Erythroblast (primary cell): ENCODE measurements around the gene MAD1L1.

Experiments
- GATA1 ChIP-seq: IDR thresholded peaks from 2 replicates; pipeline ENCODE4 v1.6.1; 2011; ENCODE audit warnings: low read depth, mild to moderate bottlenecking, control low read depth, low read length, moderate library complexity
- POLR2A ChIP-seq: IDR thresholded peaks from 2 replicates; pipeline ENCODE4 v1.6.1; 2011; ENCODE audit warnings: mild to moderate bottlenecking, low read length

DNA sequence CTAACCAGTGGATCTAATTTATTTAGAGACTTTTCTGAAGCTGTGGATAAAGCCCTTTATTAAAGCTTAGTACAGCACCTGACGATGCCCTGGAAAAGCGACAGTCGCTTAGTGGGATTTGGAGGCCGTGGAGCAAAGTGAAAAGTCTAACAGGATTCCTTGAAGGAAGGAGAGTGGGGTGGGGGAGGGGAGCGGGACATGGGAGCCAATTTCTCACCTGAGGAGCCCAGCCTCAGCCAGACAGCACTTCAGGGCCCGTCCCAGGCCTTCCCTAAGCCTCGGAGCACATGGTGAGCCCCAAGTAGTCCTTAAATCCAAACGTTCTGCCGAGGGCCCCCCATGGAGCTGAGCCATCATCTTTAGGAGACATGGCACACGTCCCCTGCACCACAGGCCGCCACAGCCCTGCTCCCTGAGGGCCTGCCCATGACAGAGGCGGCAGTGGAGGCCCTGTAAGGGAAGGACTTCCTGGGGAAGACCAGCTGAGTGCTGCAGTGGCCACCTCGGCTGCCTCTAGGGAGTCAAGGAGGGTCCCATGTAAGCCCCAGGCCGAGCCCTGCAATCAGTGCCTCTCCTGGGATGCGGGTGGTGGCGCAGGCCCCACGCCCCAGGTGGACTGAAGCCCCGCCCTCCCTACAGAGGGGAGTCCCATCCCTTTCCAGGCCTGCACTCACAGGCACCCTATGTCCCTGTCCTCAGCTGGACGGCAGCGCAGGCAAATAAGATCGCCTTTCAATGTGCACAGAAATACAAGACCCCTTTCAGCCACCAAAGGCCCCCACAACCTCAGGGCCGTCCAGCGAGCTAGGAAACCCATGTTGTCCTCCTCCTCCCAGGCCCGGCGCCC, 187.0 kb downstream of the MAD1L1 start:
- no peak for TF ChIP-seq POLR2A
- no peak for TF ChIP-seq GATA1
